Right lobe of liver (tissue), 4 donors: ENCODE data around the gene MAP3K3.

ENCODE experiments used
- POLR2A ChIP-seq: fragments of 450-650 bp; IDR thresholded peaks from one replicate; pipeline ENCODE4 v1.6.1; 2017; ENCODE audit warnings: antibody characterized with exemption, mild to moderate bottlenecking
- TF ChIP-seq, protein P1 (sequence below), 4 donors: fragments of 200-600 bp in 3 of 4; fragments of 450-650 bp in 1 of 4; IDR thresholded peaks; one replicate each; pipeline versions ENCODE4 v1.5.1 to v1.8.0; 2016 to 2022; ENCODE audit warnings: antibody characterized with exemption in 4 of 4, mild to moderate bottlenecking in 2 of 4
- donor health status: DM: no; HTN: no; CAD: no.
- donor health status: DM: no; HTN: no; CAD: no.
- donor health status: DM: no; HTN: yes; CAD: no.

DNA sequence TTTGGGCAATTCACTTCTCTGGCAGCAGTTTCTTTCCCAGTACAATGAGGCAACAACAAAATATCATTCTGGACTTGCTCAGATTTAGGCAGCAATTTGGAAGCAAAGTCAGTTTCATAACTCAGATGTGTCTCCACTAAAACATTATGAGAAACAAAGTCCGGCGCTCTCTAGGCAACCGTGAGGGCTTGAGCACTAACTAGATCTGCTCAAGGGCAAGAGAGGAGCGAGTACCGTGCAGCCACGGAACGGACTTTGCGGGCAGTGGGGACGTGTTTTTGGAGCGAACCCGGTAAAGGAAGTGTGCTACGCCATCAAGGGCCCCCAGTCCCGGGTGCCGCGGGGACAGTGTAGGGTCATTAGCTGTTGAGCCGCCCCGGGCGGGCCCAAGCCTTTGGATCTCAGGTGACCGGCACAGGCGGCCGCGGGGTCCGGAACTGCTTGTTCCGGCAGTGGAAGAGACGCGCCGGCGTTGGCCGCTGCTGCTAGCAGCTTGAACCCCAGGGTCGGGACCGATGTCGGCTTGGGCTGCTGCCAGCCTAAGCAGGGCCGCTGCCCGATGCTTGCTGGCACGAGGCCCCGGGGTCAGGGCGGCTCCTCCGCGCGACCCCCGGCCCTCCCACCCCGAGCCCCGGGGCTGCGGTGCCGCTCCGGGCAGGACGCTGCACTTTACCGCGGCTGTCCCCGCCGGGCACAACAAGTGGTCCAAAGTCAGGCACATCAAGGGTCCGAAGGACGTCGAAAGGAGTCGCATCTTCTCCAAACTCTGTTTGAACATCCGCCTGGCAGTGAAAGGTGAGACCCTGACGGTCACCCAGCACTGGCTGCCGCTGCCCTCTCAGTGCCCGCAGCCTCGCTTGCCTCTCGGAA lies 21.4 kb upstream of the MAP3K3 start, which contains the start of gene TACO1:
- TF ChIP-seq, protein P1, sequence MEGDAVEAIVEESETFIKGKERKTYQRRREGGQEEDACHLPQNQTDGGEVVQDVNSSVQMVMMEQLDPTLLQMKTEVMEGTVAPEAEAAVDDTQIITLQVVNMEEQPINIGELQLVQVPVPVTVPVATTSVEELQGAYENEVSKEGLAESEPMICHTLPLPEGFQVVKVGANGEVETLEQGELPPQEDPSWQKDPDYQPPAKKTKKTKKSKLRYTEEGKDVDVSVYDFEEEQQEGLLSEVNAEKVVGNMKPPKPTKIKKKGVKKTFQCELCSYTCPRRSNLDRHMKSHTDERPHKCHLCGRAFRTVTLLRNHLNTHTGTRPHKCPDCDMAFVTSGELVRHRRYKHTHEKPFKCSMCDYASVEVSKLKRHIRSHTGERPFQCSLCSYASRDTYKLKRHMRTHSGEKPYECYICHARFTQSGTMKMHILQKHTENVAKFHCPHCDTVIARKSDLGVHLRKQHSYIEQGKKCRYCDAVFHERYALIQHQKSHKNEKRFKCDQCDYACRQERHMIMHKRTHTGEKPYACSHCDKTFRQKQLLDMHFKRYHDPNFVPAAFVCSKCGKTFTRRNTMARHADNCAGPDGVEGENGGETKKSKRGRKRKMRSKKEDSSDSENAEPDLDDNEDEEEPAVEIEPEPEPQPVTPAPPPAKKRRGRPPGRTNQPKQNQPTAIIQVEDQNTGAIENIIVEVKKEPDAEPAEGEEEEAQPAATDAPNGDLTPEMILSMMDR (IDR thresholded peaks at IDR 0.05) = no peak
- peak; percentile 60 for TF ChIP-seq POLR2A
